Astrocyte of the spinal cord (primary cell): ENCODE data around the gene PRDM16.

Source experiments
- DNase-seq: peaks from one replicate; pipeline ENCODE4 v3.0.0; 2011; ENCODE audit warnings: low read depth, low spot score
- H3K4me3 ChIP-seq: 2 replicates; pipeline ENCODE4 v1.5.1; 2011; ENCODE audit warnings: low read depth, mild to moderate bottlenecking, low read length, moderate library complexity
- in situ Hi-C: cut with HindIII; loops from 2 replicates; pipeline ENCODE4 v1.10.0; 2017; ENCODE audit warnings: low sequenced_read_pairs
- TF ChIP-seq, protein P1 (sequence below): IDR thresholded peaks from 2 replicates; pipeline ENCODE4 v1.5.1; 2012; ENCODE audit warnings: low read depth, mild to moderate bottlenecking, low read length, inconsistent platforms

PRDM16 gene

DNA sequence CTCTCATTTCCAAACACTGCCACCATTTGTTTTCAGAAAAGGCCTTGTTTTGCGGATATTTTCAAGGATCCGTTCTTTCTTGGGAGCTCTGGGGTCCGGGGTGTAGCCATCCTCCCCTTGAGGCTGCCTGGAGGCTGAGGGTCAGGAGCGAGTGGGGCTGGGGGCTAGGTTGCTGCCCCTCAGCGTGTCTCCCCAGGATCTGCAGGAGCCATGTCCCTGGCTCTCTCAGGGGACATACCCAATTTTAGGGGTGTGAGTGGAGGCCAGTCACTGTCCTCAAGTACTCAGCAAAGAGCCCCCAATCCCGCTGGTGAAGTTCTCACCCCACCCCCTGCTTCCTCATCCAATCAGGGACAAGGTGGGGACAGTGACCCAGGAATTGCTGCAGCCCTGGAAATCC, 15.0 kb upstream of the PRDM16 start:
- no peak overlapping the region for H3K4me3 ChIP-seq
- in situ Hi-C loops = loop anchor here (25.0 kb wide), 1 partner anchor 358 kb away; no protein-coding TSS in a partner anchor
- no peak for DNase-seq
- TF ChIP-seq, protein P1, sequence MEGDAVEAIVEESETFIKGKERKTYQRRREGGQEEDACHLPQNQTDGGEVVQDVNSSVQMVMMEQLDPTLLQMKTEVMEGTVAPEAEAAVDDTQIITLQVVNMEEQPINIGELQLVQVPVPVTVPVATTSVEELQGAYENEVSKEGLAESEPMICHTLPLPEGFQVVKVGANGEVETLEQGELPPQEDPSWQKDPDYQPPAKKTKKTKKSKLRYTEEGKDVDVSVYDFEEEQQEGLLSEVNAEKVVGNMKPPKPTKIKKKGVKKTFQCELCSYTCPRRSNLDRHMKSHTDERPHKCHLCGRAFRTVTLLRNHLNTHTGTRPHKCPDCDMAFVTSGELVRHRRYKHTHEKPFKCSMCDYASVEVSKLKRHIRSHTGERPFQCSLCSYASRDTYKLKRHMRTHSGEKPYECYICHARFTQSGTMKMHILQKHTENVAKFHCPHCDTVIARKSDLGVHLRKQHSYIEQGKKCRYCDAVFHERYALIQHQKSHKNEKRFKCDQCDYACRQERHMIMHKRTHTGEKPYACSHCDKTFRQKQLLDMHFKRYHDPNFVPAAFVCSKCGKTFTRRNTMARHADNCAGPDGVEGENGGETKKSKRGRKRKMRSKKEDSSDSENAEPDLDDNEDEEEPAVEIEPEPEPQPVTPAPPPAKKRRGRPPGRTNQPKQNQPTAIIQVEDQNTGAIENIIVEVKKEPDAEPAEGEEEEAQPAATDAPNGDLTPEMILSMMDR = no peak

DNA sequence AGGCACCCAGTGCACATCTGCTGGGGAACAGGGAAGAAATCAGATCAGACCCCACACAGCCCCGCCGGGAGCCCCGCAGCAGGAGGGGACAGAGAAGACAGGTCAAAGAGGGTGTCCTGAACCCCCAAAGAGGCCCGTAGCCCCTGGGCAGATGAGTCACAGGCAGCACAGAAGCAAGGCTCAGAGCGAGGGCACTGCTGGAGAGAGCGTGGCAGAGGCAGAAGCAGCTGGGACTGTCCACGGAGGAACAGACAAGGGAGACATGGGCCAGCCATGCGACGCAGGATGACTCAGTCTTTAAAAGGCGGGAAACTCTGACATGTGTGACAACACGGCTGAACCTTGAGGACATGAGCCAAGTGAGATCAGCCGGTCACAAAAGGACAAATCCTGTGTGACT, 14.5 kb upstream of the PRDM16 start:
- no peak for DNase-seq
- in situ Hi-C loops = loop anchor here (25.0 kb wide), 1 partner anchor 358 kb away; no protein-coding TSS in a partner anchor
- H3K4me3 ChIP-seq = no peak overlapping the region
- TF ChIP-seq, protein P1 = no peak

DNA sequence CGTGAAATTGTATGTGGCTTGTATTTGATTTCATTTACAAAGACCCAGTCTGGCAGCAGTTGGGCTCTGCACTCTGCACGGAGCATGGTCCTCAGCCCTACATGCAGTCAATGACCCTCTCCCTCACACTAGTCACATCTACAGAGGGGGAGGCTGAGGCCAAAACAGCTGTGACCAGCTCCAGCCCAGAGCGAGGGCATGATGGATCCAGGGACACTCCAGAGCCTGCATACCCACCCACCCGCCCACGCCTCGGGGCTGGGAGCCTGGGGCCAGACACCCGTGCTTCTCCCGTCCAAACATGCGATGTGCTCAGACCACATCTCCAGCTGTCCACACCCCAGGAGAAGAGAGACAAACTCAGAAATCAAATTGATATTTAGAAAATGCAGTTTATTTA, 14.0 kb upstream of the PRDM16 start:
- in situ Hi-C loops = loop anchor here (25.0 kb wide), 1 partner anchor 357 kb away; no protein-coding TSS in a partner anchor
- TF ChIP-seq, protein P1 = no peak
- no peak for DNase-seq

DNA sequence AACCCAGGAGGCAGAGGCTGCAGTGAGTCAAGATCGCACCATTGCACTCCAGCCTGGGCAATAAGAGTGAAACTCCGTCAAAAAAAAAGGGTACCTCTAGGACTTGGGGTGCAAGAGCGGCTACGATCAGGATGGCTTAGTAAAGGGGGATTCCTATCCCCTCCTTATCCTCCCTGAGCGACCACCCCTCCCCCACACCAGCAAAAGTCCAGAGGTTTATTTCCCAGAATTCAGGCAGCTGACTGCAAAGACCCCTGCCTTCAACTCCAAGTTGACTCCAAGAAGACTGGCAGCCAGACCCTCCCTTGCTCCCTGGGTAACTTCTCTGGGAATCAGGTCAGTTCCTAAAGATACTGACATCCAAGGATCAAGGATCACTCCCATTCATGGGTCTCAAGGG, 12.4 kb upstream of the PRDM16 start:
- in situ Hi-C loops = loop anchor here (25.0 kb wide), 1 partner anchor 356 kb away; no protein-coding TSS in a partner anchor
- H3K4me3 ChIP-seq = no peak overlapping the region
- TF ChIP-seq, protein P1 = no peak
- DNase-seq = no peak

More for the DNA sequence above, 14.0 kb upstream of the PRDM16 start:
- H3K4me3 ChIP-seq = no peak overlapping the region

DNA sequence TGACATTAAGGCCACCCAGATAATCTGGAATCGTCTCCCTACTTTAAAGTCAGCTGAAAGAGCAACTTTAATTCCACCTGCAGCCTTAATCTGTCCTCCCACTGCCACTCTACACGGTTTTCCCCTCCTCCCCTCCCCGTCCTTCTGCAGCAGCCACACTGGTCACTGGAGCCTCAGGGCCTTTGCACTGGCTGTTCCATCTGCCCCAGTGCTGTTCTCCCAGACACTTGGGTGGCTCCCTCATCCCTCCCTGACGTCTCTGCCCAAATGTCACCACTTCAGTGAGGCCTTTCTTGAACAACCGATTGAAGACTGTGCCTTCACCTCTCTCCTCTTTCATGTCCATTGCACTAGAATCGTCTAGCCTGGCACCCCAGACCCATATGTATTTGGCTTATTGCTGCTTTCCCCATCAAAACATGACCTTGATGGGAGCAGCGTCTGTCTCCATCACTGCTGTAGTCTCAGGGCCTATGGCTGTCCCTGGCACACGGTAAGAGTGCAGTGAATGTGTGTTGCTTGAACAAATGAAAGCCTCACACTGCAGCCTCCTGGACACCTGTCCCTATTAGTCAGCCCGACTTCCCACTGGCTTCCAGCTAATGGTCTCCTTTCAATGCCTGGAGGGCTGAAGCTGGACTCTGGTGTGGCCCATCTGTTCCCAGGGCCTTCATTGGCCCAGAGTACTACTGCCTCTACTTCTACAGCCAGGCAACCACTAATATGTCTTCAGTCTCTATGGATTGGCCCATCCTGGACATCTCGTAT, 10.6 kb upstream of the PRDM16 start:
- no peak overlapping the region for H3K4me3 ChIP-seq
- no peak for DNase-seq
- in situ Hi-C loops = loop anchor here (25.0 kb wide), 1 partner anchor 354 kb away; no protein-coding TSS in a partner anchor
- TF ChIP-seq, protein P1 = no peak

DNA sequence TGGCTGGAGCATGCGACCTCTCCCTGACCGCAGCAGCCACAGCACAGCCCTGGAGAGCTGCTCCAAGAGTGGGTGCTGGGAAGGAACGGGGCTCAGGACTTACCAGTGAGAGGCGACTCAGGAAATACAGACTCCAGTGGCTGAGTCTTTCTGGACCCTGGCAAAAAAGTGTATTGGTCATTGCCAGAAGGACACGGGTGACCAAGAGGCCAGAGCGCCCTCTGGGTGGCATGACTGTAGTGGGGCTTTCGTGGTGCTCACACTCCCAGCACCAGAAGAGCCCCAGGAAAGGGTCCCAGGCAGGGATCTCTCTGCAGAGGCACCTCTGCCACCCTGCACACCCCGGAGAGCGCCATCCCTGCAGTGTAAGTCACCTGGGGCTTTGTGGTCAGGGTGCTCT, 8.9 kb upstream of the PRDM16 start:
- TF ChIP-seq, protein P1 = no peak
- no peak overlapping the region for H3K4me3 ChIP-seq
- no peak for DNase-seq
- in situ Hi-C loops = loop anchor here (25.0 kb wide), 1 partner anchor 352 kb away; no protein-coding TSS in a partner anchor
